ENCODE results near the gene ACVR1. TPM values are rescaled to one million over a fixed set of nuclear protein-coding genes. Genes with fewer than 3 reads are reported as not detected.

The ACVR1 gene
- total RNA-seq, 1 donor from 2014 or later: 6.9 TPM

DNA sequence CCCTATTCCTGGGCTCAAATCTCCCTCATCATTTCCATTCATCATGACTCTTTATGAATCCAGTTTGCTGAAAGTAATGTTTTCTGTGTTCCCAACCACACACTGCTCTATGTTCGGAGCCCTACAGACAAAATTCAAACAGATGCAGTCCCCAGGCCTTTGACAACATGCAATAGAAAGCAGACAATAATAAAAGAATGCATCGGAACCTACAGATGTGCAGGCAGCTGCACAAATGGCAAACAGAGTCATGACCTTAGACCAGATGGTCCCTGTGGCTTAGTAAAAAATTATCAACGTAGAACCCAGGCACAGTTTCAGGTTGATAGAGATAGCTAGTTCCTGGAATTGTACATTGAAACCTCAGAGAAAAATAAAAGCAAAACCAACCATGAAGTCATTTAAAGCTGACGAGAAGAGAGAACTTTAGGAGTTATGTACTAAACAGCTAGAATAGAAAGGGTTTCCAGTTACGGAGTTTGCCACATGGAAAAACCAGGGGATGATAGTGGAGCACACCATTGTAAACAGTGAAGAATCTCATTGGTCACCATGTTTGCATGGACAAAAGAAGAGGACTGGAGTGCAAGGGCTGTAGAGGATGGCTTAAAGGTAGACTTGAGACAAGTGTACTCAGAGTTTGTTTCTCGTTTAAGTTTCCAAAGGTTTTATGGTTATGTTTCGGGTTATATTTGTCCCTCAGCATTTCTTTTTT, 23.2 kb upstream of the ACVR1 start:
- TF ChIP-seq, protein P1, sequence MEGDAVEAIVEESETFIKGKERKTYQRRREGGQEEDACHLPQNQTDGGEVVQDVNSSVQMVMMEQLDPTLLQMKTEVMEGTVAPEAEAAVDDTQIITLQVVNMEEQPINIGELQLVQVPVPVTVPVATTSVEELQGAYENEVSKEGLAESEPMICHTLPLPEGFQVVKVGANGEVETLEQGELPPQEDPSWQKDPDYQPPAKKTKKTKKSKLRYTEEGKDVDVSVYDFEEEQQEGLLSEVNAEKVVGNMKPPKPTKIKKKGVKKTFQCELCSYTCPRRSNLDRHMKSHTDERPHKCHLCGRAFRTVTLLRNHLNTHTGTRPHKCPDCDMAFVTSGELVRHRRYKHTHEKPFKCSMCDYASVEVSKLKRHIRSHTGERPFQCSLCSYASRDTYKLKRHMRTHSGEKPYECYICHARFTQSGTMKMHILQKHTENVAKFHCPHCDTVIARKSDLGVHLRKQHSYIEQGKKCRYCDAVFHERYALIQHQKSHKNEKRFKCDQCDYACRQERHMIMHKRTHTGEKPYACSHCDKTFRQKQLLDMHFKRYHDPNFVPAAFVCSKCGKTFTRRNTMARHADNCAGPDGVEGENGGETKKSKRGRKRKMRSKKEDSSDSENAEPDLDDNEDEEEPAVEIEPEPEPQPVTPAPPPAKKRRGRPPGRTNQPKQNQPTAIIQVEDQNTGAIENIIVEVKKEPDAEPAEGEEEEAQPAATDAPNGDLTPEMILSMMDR (IDR thresholded peaks at IDR 0.05): no peak
- no peaks in the 10 kb centered on the region for H3K36me3 ChIP-seq
- no peak for DNase-seq (ENCODE audit: low spot score in 2 of 2)
- no peaks in the 10 kb centered on the region for H3K4me1 ChIP-seq
- H3K9me3 ChIP-seq: no peaks in the 10 kb centered on the region
- H3K4me3 ChIP-seq: no peak overlapping the region
- no peak overlapping the region for H3K27ac ChIP-seq
- intact Hi-C loops (cut with DNase I): no loop called here
- no peaks in the 10 kb centered on the region for H3K27me3 ChIP-seq

DNA sequence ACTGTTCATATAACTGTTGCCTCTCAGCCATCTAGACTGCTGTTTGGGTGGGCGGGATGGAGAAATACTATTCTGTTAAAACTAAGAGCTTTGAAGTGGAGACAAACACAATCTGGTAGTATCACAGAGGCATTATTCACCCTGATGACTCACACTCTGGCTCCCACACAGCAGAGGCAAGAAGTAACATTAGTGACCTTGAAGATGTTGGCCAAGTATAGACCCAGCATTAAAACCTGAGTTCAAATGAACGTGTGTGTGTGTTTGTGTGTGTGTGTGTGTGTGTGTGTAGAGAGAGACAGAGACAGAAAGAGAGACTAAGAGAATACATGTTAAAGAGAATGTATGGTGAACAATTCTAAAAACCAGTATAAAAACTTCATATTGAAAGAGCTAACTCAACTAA, 22.5 kb upstream of the ACVR1 start:
- Histone ChIP-seq H3K27ac (no peak overlapping the region), H3K36me3 (no peaks in the 10 kb centered on the region), H3K9me3 (no peaks in the 10 kb centered on the region), H3K4me1 (no peaks in the 10 kb centered on the region), H3K27me3 (no peaks in the 10 kb centered on the region), H3K4me3 (no peak overlapping the region)
- no peak for DNase-seq (ENCODE audit: low spot score in 2 of 2)
- intact Hi-C loops (cut with DNase I): no loop called here
- TF ChIP-seq, protein P1 (IDR thresholded peaks at IDR 0.05): no peak

DNA sequence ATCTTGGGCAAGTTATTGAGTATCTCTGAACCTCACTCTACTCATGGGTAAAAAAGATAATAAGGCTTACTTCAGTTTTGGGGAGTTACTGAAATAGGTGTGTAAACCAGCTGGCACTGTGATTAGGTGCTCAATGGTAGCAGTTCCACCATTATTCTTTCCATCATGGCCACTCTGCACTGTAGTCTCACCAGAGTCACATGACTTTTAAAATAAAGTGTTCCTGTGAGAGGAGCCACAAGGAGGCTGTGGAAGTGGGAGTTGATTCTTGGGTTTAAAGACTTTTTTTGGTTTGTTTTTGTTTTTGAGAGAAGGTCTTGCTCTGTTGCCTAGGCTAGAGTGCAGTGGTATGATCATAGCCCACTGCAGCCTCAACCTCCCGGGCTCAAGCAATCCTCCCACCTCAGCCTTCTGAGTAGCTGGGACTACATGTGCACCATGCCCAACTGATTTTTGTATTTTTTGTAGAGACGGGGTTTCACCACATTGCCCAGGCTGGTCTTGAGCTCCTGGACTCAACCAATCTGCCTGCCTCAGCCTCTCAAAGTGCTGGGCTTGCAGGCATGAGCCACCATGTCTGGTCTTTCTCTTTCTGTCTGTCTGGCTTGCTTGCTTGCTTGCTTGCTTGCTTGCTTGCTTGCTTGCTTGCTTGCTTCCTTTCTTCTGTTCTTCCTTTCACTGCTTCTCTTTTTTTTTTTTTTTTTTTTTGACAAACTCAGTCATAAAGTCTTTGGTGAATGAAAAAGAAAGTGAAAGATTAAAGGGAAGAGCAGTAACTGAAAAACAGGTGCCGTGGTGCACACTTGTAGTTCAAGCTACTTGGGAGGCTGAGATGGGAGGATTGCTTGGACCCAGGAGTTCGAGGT, 21.2 kb upstream of the ACVR1 start:
- H3K36me3 ChIP-seq: no peaks in the 10 kb centered on the region
- H3K9me3 ChIP-seq: no peaks in the 10 kb centered on the region
- no peaks in the 10 kb centered on the region for H3K4me1 ChIP-seq
- H3K27ac ChIP-seq: no peak overlapping the region
- no peak overlapping the region for H3K4me3 ChIP-seq
- TF ChIP-seq, protein P1 (IDR thresholded peaks at IDR 0.05): no peak
- no peaks in the 10 kb centered on the region for H3K27me3 ChIP-seq
- no peak for DNase-seq (ENCODE audit: low spot score in 2 of 2)
- intact Hi-C loops (cut with DNase I): no loop called here

DNA sequence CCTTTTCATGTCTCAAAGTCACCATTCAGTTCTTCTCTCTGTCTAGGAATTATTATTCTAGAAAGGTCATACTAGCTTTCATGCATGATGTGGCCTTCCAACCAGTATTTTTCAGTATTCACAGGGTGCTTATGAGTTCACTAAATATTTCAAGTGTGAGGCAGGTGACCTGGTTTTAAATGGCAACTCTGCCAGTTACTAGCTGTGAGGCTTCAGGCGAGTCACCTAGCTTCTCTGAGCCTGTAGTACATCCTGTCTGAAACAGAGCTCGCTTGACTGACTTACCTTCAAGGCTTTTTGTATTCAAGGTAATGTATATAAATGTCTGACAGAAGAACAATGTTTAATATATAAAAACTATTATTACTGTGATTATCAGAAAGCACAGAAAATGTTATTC, 19.4 kb upstream of the ACVR1 start:
- no peaks in the 10 kb centered on the region for H3K9me3 ChIP-seq
- H3K4me3 ChIP-seq: no peak overlapping the region
- intact Hi-C loops (cut with DNase I): no loop called here
- H3K36me3 ChIP-seq: no peaks in the 10 kb centered on the region
- DNase-seq (ENCODE audit: low spot score in 2 of 2): no peak
- TF ChIP-seq, protein P1 (IDR thresholded peaks at IDR 0.05): no peak
- no peaks in the 10 kb centered on the region for H3K27me3 ChIP-seq
- no peaks in the 10 kb centered on the region for H3K4me1 ChIP-seq
- no peak overlapping the region for H3K27ac ChIP-seq

DNA sequence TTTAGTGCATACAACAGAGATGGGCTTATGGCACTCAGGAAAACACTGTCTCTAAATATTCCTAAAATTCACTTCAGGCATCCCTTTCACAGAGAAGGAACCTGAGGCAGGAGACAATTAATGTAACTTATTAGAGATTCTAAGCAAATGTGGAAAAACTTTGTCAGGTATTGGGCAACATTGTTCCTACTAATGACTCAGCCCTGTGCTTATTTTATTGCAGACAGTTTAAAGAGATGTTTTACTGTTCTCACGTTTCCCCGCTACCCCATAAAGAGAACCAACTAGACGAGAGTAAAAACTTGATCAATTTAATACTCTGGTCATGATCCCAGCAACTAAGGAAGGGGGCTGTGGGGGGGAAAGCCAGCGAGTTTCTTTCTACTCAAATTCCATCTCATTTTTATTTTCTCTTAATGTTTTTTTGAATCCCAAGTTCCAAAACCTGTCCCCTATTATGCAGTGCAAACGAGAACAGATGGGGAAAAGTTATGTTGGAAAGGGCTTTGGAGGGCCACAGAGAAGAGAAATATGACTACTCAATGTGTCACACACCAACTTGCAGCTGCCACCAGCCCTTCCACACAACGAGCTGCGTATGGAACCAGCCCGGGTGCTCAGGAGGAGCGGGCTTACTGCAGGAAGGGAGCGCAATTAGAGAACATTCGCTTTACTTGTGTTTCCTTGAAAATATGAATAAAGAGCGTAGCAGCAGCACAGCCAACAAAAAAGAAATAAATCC, 18.7 kb upstream of the ACVR1 start:
- Histone ChIP-seq H3K9me3 (no peaks in the 10 kb centered on the region), H3K4me3 (no peak overlapping the region), H3K27me3 (no peaks in the 10 kb centered on the region), H3K36me3 (no peaks in the 10 kb centered on the region), H3K4me1 (no peaks in the 10 kb centered on the region), H3K27ac (no peak overlapping the region)
- DNase-seq (ENCODE audit: low spot score in 2 of 2): no peak
- intact Hi-C loops (cut with DNase I): no loop called here
- TF ChIP-seq, protein P1 (IDR thresholded peaks at IDR 0.05): no peak
